Vagina (tissue), 2 donors: Measurements from ENCODE around the gene AHCY. TPM values are rescaled to one million over a fixed set of nuclear protein-coding genes. Genes with fewer than 3 reads are reported as not detected.

Experiments used
- DNase-seq, 2 donors: peaks; one replicate each; pipeline ENCODE4 v3.0.0-alpha.2; 2017; ENCODE audit errors: extremely low spot score in 2 of 2
- H3K27ac ChIP-seq: fragments of 200-600 bp; sonication (generic); one replicate; pipeline ENCODE4 v1.5.1; 2019
- H3K27me3 ChIP-seq: fragments of 200-600 bp; sonication (generic); one replicate; pipeline ENCODE4 v1.5.1; 2019
- H3K36me3 ChIP-seq, 2 donors: fragments of 200-600 bp; sonication (generic); one replicate each; pipeline ENCODE4 v1.5.1; 2017 to 2019
- H3K4me1 ChIP-seq: fragments of 200-600 bp; sonication (generic); one replicate; pipeline ENCODE4 v1.5.1; 2019
- H3K4me3 ChIP-seq, 2 donors: fragments of 200-600 bp; sonication (generic); 1 replicate in 1 of 2; 2 replicates in 1 of 2; pipeline ENCODE4 v1.5.1; 2016 to 2019
- H3K9me3 ChIP-seq: fragments of 200-600 bp; sonication (generic); one replicate; pipeline ENCODE4 v1.5.1; 2019
- CTCF ChIP-seq, 3 experiments: fragments of 450-650 bp in 2 of 3; fragments of 200-600 bp in 1 of 3; sonication (generic) in 1 of 3; IDR thresholded peaks; one replicate each; pipeline ENCODE4 v1.5.1; 2017 to 2019; ENCODE audit warnings: antibody characterized with exemption in 3 of 3, mild to moderate bottlenecking in 2 of 3, moderate library complexity in 2 of 3
- POLR2A ChIP-seq, 2 donors: fragments of 450-650 bp; IDR thresholded peaks; one replicate each; pipeline ENCODE4 v1.6.1; 2017; ENCODE audit warnings: antibody characterized with exemption in 2 of 2, mild to moderate bottlenecking in 2 of 2, moderate library complexity in 2 of 2
- POLR2AphosphoS5 ChIP-seq, 2 donors: sonication (generic); formaldehyde crosslinking; IDR thresholded peaks; one replicate each; pipeline ENCODE4 v1.9.0; 2017; ENCODE audit warnings: antibody characterized with exemption in 2 of 2, mild to moderate bottlenecking in 2 of 2, low read depth in 1 of 2; ENCODE audit not compliant: insufficient read depth in 1 of 2
- intact Hi-C: fragments of 100-400 bp; cut with DNase I; formaldehyde crosslinking; loops from one replicate; pipeline ENCODE4 v1.15.1; 2023
- total RNA-seq: library from RNA; depleted of rRNA; stranded (reverse); fragments of >200 nt; gene quantifications from one replicate; pipeline ENCODE4 v1.2.3, GENCODE V29; 2016

The AHCY gene
- total RNA-seq, 1 donor from 2014 or later, result 98.2 TPM

GRCh38 chr20:34251619-34252018 is 51.5 kb downstream of the AHCY start:
- no peaks in the 10 kb centered on the region for H3K9me3 ChIP-seq
- no peak overlapping the region for H3K27ac ChIP-seq
- DNase-seq, result no peak
- H3K36me3 ChIP-seq, result no peaks in the 10 kb centered on the region
- no peaks in the 10 kb centered on the region for H3K4me1 ChIP-seq
- H3K4me3 ChIP-seq, result no peak overlapping the region
- no peaks in the 10 kb centered on the region for H3K27me3 ChIP-seq
- TF ChIP-seq CTCF (IDR thresholded peaks at IDR 0.05) (no peak), POLR2A (IDR thresholded peaks at IDR 0.05) (no peak), POLR2AphosphoS5 (IDR thresholded peaks at IDR 0.05; ENCODE audit: insufficient read depth in 1 of 2, low read depth in 1 of 2) (no peak)
- intact Hi-C loops, result no loop called here

GRCh38 chr20:34250005-34250404 is 53.1 kb downstream of the AHCY start:
- intact Hi-C loops, result no loop called here
- Histone ChIP-seq H3K36me3 (no peaks in the 10 kb centered on the region), H3K4me3 (no peak overlapping the region), H3K4me1 (no peaks in the 10 kb centered on the region), H3K27ac (no peak overlapping the region), H3K9me3 (no peaks in the 10 kb centered on the region), H3K27me3 (no peaks in the 10 kb centered on the region)
- no peak for DNase-seq
- TF ChIP-seq POLR2A (IDR thresholded peaks at IDR 0.05) (no peak), CTCF (IDR thresholded peaks at IDR 0.05) (no peak), POLR2AphosphoS5 (IDR thresholded peaks at IDR 0.05; ENCODE audit: insufficient read depth in 1 of 2, low read depth in 1 of 2) (no peak)

GRCh38 chr20:34249291-34249690 is 53.9 kb downstream of the AHCY start:
- Histone ChIP-seq H3K27ac (no peak overlapping the region), H3K4me1 (no peaks in the 10 kb centered on the region), H3K9me3 (no peaks in the 10 kb centered on the region), H3K36me3 (no peaks in the 10 kb centered on the region), H3K4me3 (no peak overlapping the region), H3K27me3 (no peaks in the 10 kb centered on the region)
- intact Hi-C loops, result no loop called here
- no peak for TF ChIP-seq CTCF (IDR thresholded peaks at IDR 0.05)
- no peak for TF ChIP-seq POLR2A (IDR thresholded peaks at IDR 0.05)
- no peak for TF ChIP-seq POLR2AphosphoS5 (IDR thresholded peaks at IDR 0.05; ENCODE audit: insufficient read depth in 1 of 2, low read depth in 1 of 2)
- no peak for DNase-seq

- H3K4me1 ChIP-seq, result no peaks in the 10 kb centered on the region
- intact Hi-C loops, result no loop called here
- no peaks in the 10 kb centered on the region for H3K27me3 ChIP-seq
Observed at GRCh38 chr20:34246126-34246626, 57.0 kb downstream of the AHCY start.

More at GRCh38 chr20:34246126-34246626, 57.0 kb downstream of the AHCY start:
- no peak overlapping the region for H3K27ac ChIP-seq
- no peak for TF ChIP-seq CTCF (IDR thresholded peaks at IDR 0.05)
- TF ChIP-seq POLR2A (IDR thresholded peaks at IDR 0.05), result no peak
- no peak for TF ChIP-seq POLR2AphosphoS5 (IDR thresholded peaks at IDR 0.05; ENCODE audit: insufficient read depth in 1 of 2, low read depth in 1 of 2)
- DNase-seq, result no peak
- no peak overlapping the region for H3K4me3 ChIP-seq
- H3K36me3 ChIP-seq, result no peaks in the 10 kb centered on the region
- H3K9me3 ChIP-seq, result no peaks in the 10 kb centered on the region
